ENCODE results near the gene KCNJ3. TPM values are rescaled to one million over a fixed set of nuclear protein-coding genes. Genes with fewer than 3 reads are reported as not detected.
"Not testable (repeated sequence)": the region's sequence is repeated elsewhere in the genome, so short reads cannot be mapped to it uniquely, and the experiment has no call there.

Gene KCNJ3
- total RNA-seq, 2 donors from 2014 or later = not detected

DNA sequence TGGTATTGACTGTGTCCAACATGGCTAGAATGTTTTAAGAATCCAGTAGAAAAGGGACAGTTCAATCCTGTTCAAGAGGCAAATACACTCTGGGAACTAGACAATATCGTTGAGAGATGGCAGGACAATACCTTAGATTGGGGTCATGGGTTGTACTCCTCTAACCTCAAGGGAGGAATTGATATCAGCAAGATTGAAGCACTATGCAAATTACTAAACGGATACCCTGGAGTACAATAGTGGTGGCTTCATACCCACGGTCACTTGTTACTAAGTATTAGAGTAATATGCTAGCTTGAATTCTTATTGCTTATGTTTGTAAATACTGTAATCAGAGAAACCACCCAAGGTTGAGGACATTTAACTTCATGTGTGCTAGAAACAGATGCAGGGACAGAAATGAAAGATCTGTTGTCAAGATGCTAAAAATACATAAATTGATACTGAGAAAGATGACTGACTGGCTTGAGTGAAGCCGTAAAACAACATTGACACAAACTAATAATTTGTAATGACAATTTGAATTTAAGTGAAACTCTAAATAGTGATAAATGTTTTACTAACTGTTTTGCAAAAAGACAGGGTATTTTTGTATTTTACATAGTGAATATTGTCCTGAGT, 73.3 kb downstream of the KCNJ3 start:
- H3K9me3 Mint-ChIP-seq = no peaks in the 10 kb centered on the region
- DNase-seq (ENCODE audit: low spot score in 2 of 2) = no peak
- peaks cover 0 to 7% of the 10 kb centered on the region in 2 donors for H3K36me3 Mint-ChIP-seq
- H3K27ac Mint-ChIP-seq = no peak overlapping the region
- no peak for ATAC-seq

DNA sequence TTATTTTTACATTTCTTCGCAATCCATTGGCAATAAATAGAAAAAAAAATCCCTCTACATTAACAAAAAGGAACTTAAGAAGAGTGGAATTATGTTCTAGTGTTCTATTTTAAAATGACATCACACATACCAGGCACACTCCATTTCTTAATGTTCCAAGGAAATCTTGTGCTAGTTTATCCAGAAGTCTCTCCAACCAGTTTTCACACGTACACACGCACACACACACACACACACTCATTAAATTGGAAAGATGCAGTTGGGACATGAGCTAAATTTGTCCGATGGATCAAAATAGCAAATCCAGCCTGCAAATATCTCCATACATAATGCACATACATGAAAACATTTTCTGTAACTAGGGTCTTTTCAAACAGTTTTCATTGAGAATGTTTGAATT, 78.3 kb downstream of the KCNJ3 start:
- no peak for ATAC-seq
- Mint-ChIP-seq H3K9me3 (no peaks in the 10 kb centered on the region), H3K27ac (no peak overlapping the region), H3K36me3 (no peaks in the 10 kb centered on the region)
- no peak for DNase-seq (ENCODE audit: low spot score in 2 of 2)

DNA sequence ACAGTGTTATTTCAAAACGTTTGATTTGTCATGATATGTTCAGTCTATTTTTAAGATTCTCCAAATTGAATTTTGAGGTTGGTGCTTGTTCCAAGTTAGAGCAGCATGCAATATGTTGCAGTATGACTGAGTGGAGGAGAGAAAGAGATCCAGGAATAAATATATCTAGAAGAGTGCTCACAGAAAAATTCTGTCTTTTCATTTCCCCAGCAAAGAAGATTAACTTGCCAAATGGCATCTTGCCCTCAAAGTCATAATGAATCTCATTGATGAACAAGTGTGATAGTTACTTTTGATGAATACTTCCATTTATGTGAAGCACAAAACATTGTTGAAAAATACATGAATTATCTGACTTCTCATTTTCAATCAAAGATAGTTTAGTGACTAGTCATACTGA, 95.9 kb downstream of the KCNJ3 start:
- DNase-seq (ENCODE audit: low spot score in 2 of 2) = no peak
- no peak for ATAC-seq
- H3K27ac Mint-ChIP-seq = no peak overlapping the region
- H3K9me3 Mint-ChIP-seq = peaks cover 0 to 17% of the 10 kb centered on the region in 2 donors
- no peaks in the 10 kb centered on the region for H3K36me3 Mint-ChIP-seq

DNA sequence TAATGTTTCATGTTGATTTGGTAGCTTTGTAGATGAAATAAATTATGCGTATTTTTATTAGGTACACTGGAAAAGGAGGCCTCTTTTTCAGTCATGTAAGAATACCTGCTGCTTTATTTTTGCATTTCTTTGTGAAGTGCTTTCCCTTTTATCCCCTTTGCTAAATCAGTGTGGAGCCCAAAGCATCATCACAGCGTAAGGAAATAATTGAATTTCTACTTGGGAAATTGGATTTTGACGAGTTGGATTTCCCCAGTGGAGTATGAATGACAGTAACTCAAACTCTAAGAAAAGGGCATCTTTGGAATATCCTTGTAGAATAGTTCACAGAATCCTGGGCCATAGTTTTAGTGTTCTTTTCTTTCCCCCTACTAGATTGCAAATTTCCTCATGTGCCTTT, 97.2 kb downstream of the KCNJ3 start:
- no peak overlapping the region for H3K27ac Mint-ChIP-seq
- ATAC-seq (no peak), DNase-seq (ENCODE audit: low spot score in 2 of 2) (no peak)
- no peaks in the 10 kb centered on the region for H3K36me3 Mint-ChIP-seq
- peaks cover 0 to 12% of the 10 kb centered on the region in 2 donors for H3K9me3 Mint-ChIP-seq

DNA sequence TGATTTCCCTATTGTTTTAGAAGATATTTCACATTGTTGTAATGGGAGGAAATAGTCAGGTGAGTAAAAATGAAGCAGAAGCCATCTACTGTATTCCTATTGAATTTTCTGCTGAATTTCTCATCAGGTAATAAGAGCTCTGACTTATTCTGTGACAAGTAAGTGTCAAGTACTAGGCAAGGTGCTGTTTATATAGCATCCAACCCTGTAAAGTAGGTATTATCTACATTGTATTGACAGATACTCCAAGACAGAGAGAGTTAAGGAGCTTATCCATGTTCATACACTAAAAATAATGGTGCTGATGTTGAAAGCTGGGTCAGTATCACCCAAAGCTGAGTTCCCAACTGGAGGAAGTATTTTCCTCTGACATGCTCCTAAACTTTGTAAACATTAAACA, 106.0 kb downstream of the KCNJ3 start:
- DNase-seq (ENCODE audit: low spot score in 2 of 2) = no peak
- Mint-ChIP-seq H3K36me3 (no peaks in the 10 kb centered on the region), H3K27ac (no peak overlapping the region), H3K9me3 (no peaks in the 10 kb centered on the region)
- no peak for ATAC-seq

DNA sequence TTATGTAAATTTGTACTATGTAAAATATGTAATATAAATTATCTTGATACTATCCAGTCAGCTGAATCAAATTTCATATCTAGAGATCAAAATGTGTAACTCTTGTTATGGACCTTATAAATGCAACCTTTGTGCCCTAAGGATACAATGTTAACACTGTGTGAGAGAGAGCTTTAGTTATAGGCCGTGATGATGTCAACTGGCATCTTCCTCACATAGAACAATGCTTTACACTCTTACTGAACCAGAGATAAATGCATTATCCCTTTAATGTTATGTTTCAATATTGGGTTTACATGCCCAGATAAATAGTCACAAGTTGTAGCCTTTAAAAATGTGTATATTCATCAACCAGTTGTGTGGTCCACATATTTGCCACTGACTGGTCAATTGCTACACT, 115.1 kb downstream of the KCNJ3 start:
- Mint-ChIP-seq H3K9me3 (no peaks in the 10 kb centered on the region), H3K36me3 (no peaks in the 10 kb centered on the region), H3K27ac (no peak overlapping the region)
- DNase-seq (ENCODE audit: low spot score in 2 of 2) (no peak), ATAC-seq (no peak)

DNA sequence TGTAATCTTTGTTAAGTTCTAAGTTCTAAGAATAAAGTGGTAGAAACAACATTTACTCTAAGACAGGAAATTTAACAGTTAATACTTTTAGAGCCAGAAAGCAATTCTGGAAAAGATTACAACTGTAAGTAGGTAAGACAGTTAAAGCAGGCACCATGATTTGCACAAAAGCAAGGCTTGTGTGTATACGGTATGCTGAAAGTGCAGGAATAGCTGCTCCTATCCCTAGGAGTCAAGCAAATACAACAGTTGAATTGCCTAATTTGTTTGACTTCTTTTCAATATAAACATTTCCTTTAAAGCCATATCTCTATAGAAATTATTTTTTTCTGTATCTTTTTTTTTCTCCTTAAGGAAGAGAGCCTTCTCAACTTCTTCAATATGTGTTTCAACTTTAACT, 116.4 kb downstream of the KCNJ3 start:
- no peak overlapping the region for H3K27ac Mint-ChIP-seq
- no peaks in the 10 kb centered on the region for H3K36me3 Mint-ChIP-seq
- ATAC-seq (no peak), DNase-seq (ENCODE audit: low spot score in 2 of 2) (no peak)
- no peaks in the 10 kb centered on the region for H3K9me3 Mint-ChIP-seq

DNA sequence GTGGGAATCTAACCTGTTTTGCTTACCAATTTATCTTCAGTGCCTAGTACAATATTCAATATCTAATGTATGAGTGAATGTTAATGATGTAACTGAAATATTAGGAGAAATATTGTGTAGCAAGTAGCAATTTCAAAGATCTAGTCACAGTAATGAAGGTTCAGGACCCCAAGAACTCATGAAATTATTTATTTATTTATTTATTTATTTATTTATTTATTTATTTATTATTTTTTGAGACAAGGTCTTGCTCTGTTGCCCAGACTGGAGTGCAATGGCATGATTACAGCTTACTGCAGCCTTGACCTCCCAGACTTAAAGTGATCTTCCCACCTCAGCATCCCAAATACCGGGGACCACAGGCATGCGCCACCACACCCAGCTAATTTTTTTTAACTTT, 126.9 kb downstream of the KCNJ3 start:
- no peaks in the 10 kb centered on the region for H3K9me3 Mint-ChIP-seq
- H3K36me3 Mint-ChIP-seq = no peaks in the 10 kb centered on the region
- H3K27ac Mint-ChIP-seq = no peak overlapping the region

DNA sequence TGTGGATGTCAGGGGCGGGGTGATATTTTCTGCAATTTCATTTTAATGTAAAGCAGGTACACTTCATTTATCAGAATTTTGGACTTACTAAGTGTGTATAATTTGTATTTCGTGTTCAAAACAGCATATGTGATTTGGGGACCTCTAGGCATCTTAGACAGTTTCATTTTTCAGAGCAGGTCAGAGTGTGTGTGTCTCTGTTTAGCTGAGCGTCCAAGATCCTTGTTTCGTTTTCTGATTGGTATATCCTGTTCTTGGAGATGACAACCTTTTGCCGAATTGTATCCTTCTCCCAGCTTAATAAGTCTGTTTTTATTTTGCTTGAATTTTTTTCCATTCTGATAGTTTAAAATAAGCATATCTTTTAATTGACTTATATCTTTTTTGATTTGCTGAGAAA, 128.3 kb downstream of the KCNJ3 start:
- H3K27ac Mint-ChIP-seq = no peak overlapping the region
- H3K9me3 Mint-ChIP-seq = no peaks in the 10 kb centered on the region
- no peak for ATAC-seq

More for the DNA sequence above, 126.9 kb downstream of the KCNJ3 start:
- no peak for DNase-seq (ENCODE audit: low spot score in 2 of 2)
- no peak for ATAC-seq

DNA sequence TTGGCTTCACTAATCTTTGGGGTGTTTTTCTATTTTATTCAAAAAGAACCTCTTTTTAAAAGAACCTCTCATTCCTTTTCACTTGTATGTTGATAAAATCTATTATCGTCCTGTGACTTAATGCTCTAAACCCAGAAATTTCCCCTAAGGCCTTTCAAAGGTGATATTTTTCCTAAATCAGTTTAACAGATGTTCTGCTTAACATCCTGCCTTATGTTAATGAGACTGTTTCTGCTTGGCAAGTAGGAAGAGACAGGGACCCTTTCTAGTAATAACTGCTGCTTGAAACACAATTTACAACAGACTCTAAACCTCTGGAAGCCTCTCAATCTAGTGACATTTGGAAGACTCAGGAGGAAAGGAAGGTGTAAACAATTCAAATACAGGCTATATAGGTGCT, 128.8 kb downstream of the KCNJ3 start:
- Mint-ChIP-seq H3K27ac (no peak overlapping the region), H3K36me3 (no peaks in the 10 kb centered on the region), H3K9me3 (no peaks in the 10 kb centered on the region)
- DNase-seq (ENCODE audit: low spot score in 2 of 2) (no peak), ATAC-seq (no peak)

More for the DNA sequence above, 128.3 kb downstream of the KCNJ3 start:
- H3K36me3 Mint-ChIP-seq = no peaks in the 10 kb centered on the region
- no peak for DNase-seq (ENCODE audit: low spot score in 2 of 2)

DNA sequence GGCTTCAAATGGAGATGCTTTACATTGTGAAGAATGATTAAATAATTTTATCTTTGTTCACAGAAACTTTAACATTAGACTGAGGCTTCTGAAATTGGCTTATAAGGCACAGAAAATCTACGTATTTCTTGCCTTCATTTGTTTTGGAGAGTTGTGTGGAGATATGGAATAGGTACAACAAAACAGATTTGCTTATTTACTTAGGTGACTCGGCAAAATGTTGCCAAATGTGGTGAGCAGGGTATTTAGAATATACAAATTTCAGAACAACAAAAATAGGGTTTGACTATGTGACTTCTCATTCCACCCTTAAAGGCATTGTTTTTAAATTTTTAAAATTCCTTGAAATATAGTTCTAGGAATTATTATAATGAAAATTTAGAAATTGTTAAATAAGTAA, 134.2 kb downstream of the KCNJ3 start:
- no peak for DNase-seq (ENCODE audit: low spot score in 2 of 2)
- no peak for ATAC-seq
- H3K36me3 Mint-ChIP-seq = no peaks in the 10 kb centered on the region
- no peak overlapping the region for H3K27ac Mint-ChIP-seq
- no peaks in the 10 kb centered on the region for H3K9me3 Mint-ChIP-seq

DNA sequence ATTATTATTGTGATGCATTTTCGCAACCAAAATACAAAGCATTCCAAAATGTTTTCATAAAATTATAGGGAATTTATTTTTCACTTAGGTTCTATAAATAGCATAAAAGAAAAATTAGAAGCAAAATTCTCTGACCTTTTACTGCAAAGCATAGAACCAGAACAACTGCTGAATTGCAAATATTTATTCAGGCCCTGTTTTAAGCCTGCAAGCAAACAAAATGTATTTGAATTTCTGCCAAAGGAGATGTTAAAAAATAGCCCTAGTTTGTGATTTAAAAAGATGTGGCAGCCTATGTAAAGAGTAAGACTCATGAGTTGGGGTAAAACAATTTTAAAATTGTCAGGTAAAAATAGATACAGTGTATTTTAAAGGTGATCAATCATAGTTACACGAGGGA, 138.1 kb downstream of the KCNJ3 start:
- H3K36me3 Mint-ChIP-seq = no peaks in the 10 kb centered on the region
- DNase-seq (ENCODE audit: low spot score in 2 of 2) (no peak), ATAC-seq (no peak)
- H3K9me3 Mint-ChIP-seq = peaks cover 0 to under 1% of the 10 kb centered on the region in 2 donors
- no peak overlapping the region for H3K27ac Mint-ChIP-seq

DNA sequence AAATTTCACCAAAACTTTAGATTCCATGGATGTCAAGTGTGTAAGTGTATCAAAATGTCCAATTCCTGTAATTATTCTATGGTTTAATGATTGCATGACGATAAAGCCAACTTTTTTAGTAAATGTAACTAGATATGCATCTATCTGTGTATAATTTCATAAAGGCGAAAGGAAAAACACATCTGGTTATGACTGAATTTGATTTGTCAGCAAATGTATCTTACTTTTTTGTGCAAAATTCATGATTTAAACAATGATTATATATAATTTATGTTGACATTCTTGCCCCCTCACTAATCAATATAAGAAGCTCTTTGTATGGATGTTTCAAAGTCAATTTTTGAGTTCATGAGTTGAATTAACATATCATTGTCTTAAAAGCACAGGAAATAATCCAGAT, 138.5 kb downstream of the KCNJ3 start:
- DNase-seq (ENCODE audit: low spot score in 2 of 2) (no peak), ATAC-seq (no peak)
- no peak overlapping the region for H3K27ac Mint-ChIP-seq
- H3K9me3 Mint-ChIP-seq = peaks cover 3 to 4% of the 10 kb centered on the region in 2 donors
- H3K36me3 Mint-ChIP-seq = no peaks in the 10 kb centered on the region

DNA sequence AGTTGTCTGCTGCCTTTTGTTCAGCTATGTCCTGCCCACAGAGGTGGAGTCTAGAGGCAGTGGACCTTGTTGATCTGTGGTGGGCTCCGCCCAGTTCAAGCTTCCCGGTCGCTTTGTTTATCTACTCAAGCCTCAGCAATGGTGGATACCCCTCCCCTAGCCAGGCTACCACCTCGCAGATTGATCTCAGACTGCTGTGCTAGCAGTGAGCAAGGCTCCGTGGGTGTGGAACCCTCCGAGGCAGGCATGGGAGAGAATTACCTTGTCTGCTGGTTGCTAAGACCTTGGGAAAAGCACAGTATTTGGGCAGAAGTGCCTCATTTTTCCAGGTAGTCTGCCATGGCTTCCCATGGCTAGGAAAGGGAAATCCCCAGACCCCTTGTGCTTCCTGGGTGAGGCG, 146.0 kb downstream of the KCNJ3 start:
- H3K27ac Mint-ChIP-seq = no peak overlapping the region
- DNase-seq (ENCODE audit: low spot score in 2 of 2) (no peak), ATAC-seq (no peak)
- no peaks in the 10 kb centered on the region for H3K36me3 Mint-ChIP-seq
- H3K9me3 Mint-ChIP-seq = peaks cover 6 to 16% of the 10 kb centered on the region in 2 donors

DNA sequence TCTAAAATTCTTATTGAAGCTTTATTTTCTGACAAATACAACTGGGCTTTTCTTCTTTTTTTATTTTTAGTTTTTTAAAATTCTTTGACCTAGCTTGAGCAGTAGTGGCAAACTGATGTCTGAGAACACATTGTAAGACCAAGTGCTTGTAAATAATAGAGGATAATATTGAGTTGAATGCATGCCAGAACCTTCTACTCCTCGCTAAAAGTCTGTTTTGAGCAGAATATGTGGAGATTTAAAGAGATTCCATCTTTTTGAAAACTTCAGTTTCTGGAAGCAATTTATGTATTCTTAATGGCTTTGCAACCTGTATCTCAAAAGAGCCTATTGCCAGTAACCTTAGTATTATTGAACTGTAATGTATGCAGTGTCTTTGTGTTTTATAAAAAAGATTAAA, 148.3 kb downstream of the KCNJ3 start:
- no peak overlapping the region for H3K27ac Mint-ChIP-seq
- peaks cover 4 to 14% of the 10 kb centered on the region in 2 donors for H3K9me3 Mint-ChIP-seq
- no peaks in the 10 kb centered on the region for H3K36me3 Mint-ChIP-seq
- DNase-seq (ENCODE audit: low spot score in 2 of 2) (no peak), ATAC-seq (no peak)

DNA sequence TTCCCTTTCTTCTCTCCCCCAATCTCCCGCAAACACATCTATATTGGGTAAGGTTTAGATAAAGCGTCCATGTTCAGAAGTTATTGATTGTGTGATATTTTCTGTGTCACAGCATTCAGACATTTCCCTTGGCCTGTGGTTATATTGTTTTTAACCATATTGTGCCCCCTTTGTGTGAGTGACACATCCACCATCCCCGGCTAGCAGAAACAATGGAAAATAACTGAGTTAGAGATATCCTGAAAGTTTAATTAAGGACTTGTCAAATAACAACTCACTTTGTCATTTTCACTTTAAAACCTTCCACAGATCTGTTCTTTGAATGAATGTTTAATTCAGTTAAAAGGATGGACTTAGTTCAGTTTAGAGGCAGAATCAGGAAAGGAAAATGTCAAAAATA, 151.0 kb downstream of the KCNJ3 start:
- ATAC-seq = no peak
- H3K9me3 Mint-ChIP-seq = no peaks in the 10 kb centered on the region
- DNase-seq (ENCODE audit: low spot score in 2 of 2) = no peak
- H3K27ac Mint-ChIP-seq = no peak overlapping the region
- no peaks in the 10 kb centered on the region for H3K36me3 Mint-ChIP-seq

DNA sequence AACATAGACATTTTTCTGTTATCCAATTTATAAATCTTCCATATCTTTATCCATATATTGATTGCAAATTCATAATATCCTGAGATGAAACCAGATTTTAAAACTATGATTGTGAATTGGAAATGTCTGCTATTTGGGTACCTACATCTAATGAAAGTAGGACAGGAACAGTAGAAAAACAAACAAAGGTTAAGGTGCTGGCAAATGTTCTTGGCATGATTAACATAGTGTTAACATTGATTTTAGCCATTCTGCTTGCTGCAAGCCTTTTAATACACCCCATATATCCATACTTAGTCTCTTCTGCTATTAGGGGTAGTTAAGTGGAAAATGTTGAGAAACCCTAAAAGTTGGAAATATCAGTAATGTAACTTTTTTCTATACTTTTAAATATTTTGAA, 152.0 kb downstream of the KCNJ3 start:
- H3K36me3 Mint-ChIP-seq = no peaks in the 10 kb centered on the region
- DNase-seq (ENCODE audit: low spot score in 2 of 2) (no peak), ATAC-seq (no peak)
- H3K27ac Mint-ChIP-seq = no peak overlapping the region
- H3K9me3 Mint-ChIP-seq = no peaks in the 10 kb centered on the region

DNA sequence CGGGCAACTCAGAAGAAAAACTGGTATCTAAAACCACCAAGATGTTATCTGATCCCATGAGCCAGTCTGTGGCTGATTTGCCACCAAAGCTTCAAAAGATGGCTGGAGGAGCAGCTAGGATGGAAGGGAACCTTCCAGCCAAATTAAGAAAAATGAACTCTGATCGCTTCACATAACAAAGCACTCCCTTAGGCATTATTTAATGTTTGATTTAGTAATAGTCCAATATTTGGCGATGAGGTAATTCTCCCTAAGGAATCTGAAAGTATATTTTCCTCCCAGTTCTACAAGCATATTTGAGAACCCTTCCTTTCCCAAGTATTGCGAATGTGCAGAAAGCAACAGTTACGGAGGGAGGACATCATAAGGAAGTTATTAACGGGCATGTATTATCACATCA, 156.6 kb downstream of the KCNJ3 start:
- ATAC-seq (no peak), DNase-seq (ENCODE audit: low spot score in 2 of 2) (no peak)
- Mint-ChIP-seq H3K9me3 (no peaks in the 10 kb centered on the region), H3K27ac (no peak overlapping the region), H3K36me3 (no peaks in the 10 kb centered on the region)

DNA sequence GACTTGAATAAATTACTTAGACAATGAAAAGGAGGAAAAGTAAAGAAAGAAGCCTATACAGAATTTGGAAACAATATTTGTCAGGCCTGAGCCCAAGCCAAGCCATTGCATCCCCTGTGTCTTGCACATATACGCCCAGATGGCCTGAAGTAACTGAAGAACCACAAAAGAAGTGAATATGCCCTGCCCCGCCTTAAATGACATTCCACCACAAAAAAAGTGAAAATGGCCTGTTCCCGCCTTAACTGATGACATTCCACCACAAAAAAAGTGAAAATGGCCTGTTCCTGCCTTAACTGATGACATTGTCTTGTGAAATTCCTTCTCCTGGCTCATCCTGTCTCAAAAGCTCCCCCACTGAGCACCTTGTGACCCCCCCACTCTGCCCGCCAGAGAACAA, 168.7 kb downstream of the KCNJ3 start:
- not testable (repeated sequence) for ATAC-seq; H3K36me3 Mint-ChIP-seq; H3K9me3 Mint-ChIP-seq; H3K27ac Mint-ChIP-seq; DNase-seq (ENCODE audit: low spot score in 2 of 2)
